Neural cell (in vitro differentiated cells): ENCODE data around the gene IFNB1. TPM values are rescaled to one million over a fixed set of nuclear protein-coding genes. Genes with fewer than 3 reads are reported as not detected.

ENCODE experiments used
- H2AFZ ChIP-seq: fragments of 200-600, 300-800 bp; sonication (generic), shearing (Covaris generic); 2 replicates; pipeline ENCODE4 v1.6.0; 2014; ENCODE audit warnings: low read depth, mild to moderate bottlenecking, antibody characterized with exemption, low read length, moderate library complexity
- H3F3A ChIP-seq: fragments of 200-600 bp; shearing (Covaris generic); 2 replicates; pipeline ENCODE4 v1.6.1; 2016; ENCODE audit warnings: mild to moderate bottlenecking, moderate library complexity, mixed read lengths, antibody characterized with exemption, low read length; ENCODE audit not compliant: insufficient read depth, poor library complexity, severe bottlenecking
- H3K27ac ChIP-seq: fragments of 200-600, 300-800 bp; sonication (generic), shearing (Covaris generic); 2 replicates; pipeline ENCODE4 v1.5.1; 2014; ENCODE audit warnings: mild to moderate bottlenecking, low read length, moderate library complexity
- H3K27me3 ChIP-seq: fragments of 300-800, 200-600 bp; sonication (generic), shearing (Covaris generic); 2 replicates; pipeline ENCODE4 v1.6.0; 2014; ENCODE audit warnings: mild to moderate bottlenecking, low read depth, low read length, moderate library complexity; ENCODE audit not compliant: insufficient read depth
- H3K36me3 ChIP-seq: fragments of 300-800, 200-600 bp; sonication (generic), shearing (Covaris generic); 2 replicates; pipeline ENCODE4 v1.5.1; 2014; ENCODE audit warnings: mild to moderate bottlenecking, antibody characterized with exemption, low read length, moderate library complexity; ENCODE audit not compliant: insufficient read depth
- H3K4me2 ChIP-seq: fragments of 300-800, 200-600 bp; sonication (generic), shearing (Covaris generic); 2 replicates; pipeline ENCODE4 v1.6.0; 2014; ENCODE audit warnings: mild to moderate bottlenecking, low read length
- H3K4me3 ChIP-seq: fragments of 300-800, 200-600 bp; sonication (generic), shearing (Covaris generic); 2 replicates; pipeline ENCODE4 v1.5.1; 2014; ENCODE audit warnings: mild to moderate bottlenecking, low read length, moderate library complexity
- H3K79me2 ChIP-seq: fragments of 200-600 bp; shearing (Covaris generic); replicated peaks from 2 replicates; pipeline ENCODE4 v1.6.0; 2014; ENCODE audit warnings: mild to moderate bottlenecking, low read length, moderate library complexity; ENCODE audit not compliant: insufficient read depth
- H3K9ac ChIP-seq: fragments of 300-800, 200-600 bp; sonication (generic), shearing (Covaris generic); 2 replicates; pipeline ENCODE4 v1.6.1; 2016; ENCODE audit warnings: mild to moderate bottlenecking, low read length, mixed read lengths
- H3K9me2 ChIP-seq: fragments of 200-600 bp; shearing (Covaris generic); 2 replicates; pipeline ENCODE4 v1.6.1; 2016; ENCODE audit warnings: mild to moderate bottlenecking, low read length, mixed read lengths; ENCODE audit not compliant: insufficient read depth
- H3K9me3 ChIP-seq: fragments of 200-600, 300-800 bp; sonication (generic), shearing (Covaris generic); 2 replicates; pipeline ENCODE4 v1.6.1; 2016; ENCODE audit warnings: mild to moderate bottlenecking, mixed run types, low read length, moderate library complexity, mixed read lengths
- H4K20me1 ChIP-seq: fragments of 200-600 bp; shearing (Covaris generic); 2 replicates; pipeline ENCODE4 v1.6.1; 2016; ENCODE audit warnings: mild to moderate bottlenecking, mixed run types; ENCODE audit not compliant: insufficient read depth
- CTCF ChIP-seq: fragments of 450-650 bp; IDR thresholded peaks from 2 replicates; pipeline ENCODE4 v1.5.1; 2014; ENCODE audit warnings: antibody characterized with exemption, mild to moderate bottlenecking, moderate library complexity; ENCODE audit not compliant: poor library complexity, severe bottlenecking
- EP300 ChIP-seq: fragments of 450-650 bp; conservative IDR thresholded peaks from 2 replicates; pipeline ENCODE4 v1.6.1; 2014; ENCODE audit warnings: antibody characterized with exemption, mild to moderate bottlenecking, moderate library complexity; ENCODE audit not compliant: poor library complexity, severe bottlenecking
- EZH2 ChIP-seq: fragments of 200-600, 300-800 bp; shearing (Covaris generic), sonication (generic); IDR thresholded peaks from 2 replicates; pipeline ENCODE4 v1.6.1; 2014; ENCODE audit warnings: antibody characterized with exemption, low read length, borderline replicate concordance, mild to moderate bottlenecking; ENCODE audit not compliant: insufficient read depth, poor library complexity, severe bottlenecking
- MXI1 ChIP-seq: fragments of 450-650 bp; conservative IDR thresholded peaks from 2 replicates; pipeline ENCODE4 v1.6.1; 2014; ENCODE audit warnings: antibody characterized with exemption, mild to moderate bottlenecking; ENCODE audit not compliant: poor library complexity, severe bottlenecking
- POLR2AphosphoS5 ChIP-seq: IDR thresholded peaks from 2 replicates; pipeline ENCODE4 v1.6.1; 2012
- RAD21 ChIP-seq: fragments of 450-650 bp; conservative IDR thresholded peaks from 2 replicates; pipeline ENCODE4 v1.6.1; 2014; ENCODE audit warnings: antibody characterized with exemption, mild to moderate bottlenecking, moderate library complexity
- REST ChIP-seq: IDR thresholded peaks from 2 replicates; pipeline ENCODE4 v1.6.1; 2012; ENCODE audit warnings: borderline replicate concordance
- SMC3 ChIP-seq: fragments of 450-650 bp; conservative IDR thresholded peaks from 2 replicates; pipeline ENCODE4 v1.6.1; 2014; ENCODE audit warnings: antibody characterized with exemption, mild to moderate bottlenecking, moderate library complexity; ENCODE audit not compliant: poor library complexity
- TAF1 ChIP-seq: IDR thresholded peaks from 2 replicates; pipeline ENCODE4 v1.6.1; 2012; ENCODE audit warnings: low read depth
- polyA plus RNA-seq: library from polyadenylated mRNA; depleted of rRNA; stranded (reverse); fragments of >200 nt; gene quantifications from 2 replicates; pipeline ENCODE4 v1.2.3, GENCODE V29; 2014

The IFNB1 gene
- polyA plus RNA-seq, 1 donor from 2014 or later = not detected

GRCh38 chr9:21031808-21032183 lies 45.9 kb downstream of the IFNB1 start:
- Histone ChIP-seq H3K79me2 (no peaks in the 10 kb centered on the region), H3K36me3 (no peaks in the 10 kb centered on the region), H3K9me3 (no peaks in the 10 kb centered on the region), H4K20me1 (no peaks in the 10 kb centered on the region), H3K27ac (no peak overlapping the region), H3F3A (no peaks in the 10 kb centered on the region), H3K4me2 (no peak overlapping the region), H3K9ac (no peak overlapping the region), H2AFZ (no peak overlapping the region), H3K9me2 (no peaks in the 10 kb centered on the region), H3K4me3 (no peak overlapping the region), H3K27me3 (no peaks in the 10 kb centered on the region)
- no peak for TF ChIP-seq EP300
- no peak for TF ChIP-seq RAD21
- no peak for TF ChIP-seq MXI1
- TF ChIP-seq SMC3 = no peak
- TF ChIP-seq REST = no peak
- TF ChIP-seq TAF1 = no peak
- no peak for TF ChIP-seq EZH2
- TF ChIP-seq POLR2AphosphoS5 = no peak
- no peak for TF ChIP-seq CTCF

- no peaks in the 10 kb centered on the region for H3K27me3 ChIP-seq
- no peak within 1 kb of the TSS for H3K4me2 ChIP-seq
- H3K27ac ChIP-seq = no peak within 1 kb of the TSS
- H4K20me1 ChIP-seq = no peaks in the 10 kb centered on the region
- H2AFZ ChIP-seq = no peak within 1 kb of the TSS
- H3K9me2 ChIP-seq = no peaks in the 10 kb centered on the region
- no peaks in the 10 kb centered on the region for H3K9me3 ChIP-seq
- no peaks in the 10 kb centered on the region for H3K79me2 ChIP-seq
- H3K4me3 ChIP-seq = no peak within 1 kb of the TSS
- H3K9ac ChIP-seq = no peak within 1 kb of the TSS
- H3F3A ChIP-seq = no peaks in the 10 kb centered on the region
- H3K36me3 ChIP-seq = no peaks in the 10 kb centered on the region
- TF ChIP-seq SMC3 (no peak), MXI1 (no peak), EP300 (no peak), EZH2 (no peak), TAF1 (no peak)
These were observed 46.5 kb downstream of the IFNB1 start, which contains the start of gene HACD4 for GRCh38 chr9:21031091-21031807. Gene HACD4 (minus strand): TSS chr9:21031640. CDS start chr9:21031590, 50 bp downstream.
